HCT116 (cell line): ENCODE data around the gene SLC22A8. TPM values are rescaled to one million over a fixed set of nuclear protein-coding genes. Genes with fewer than 3 reads are reported as not detected.

Experiments used
- ATAC-seq: fragments of 200-7000 bp; cut with Tn5 transposase; 2 replicates; pipeline ENCODE4 v1.9.1; 2020; ENCODE audit warnings: mild to moderate bottlenecking, moderate library complexity
- BruUV-seq: library from RNA; stranded (reverse); fragments of 400-500 nt; replicated peaks from 2 replicates; lab custom pipeline; 2021; lab: Mats Ljungman, UMichigan
- CTCF ChIA-PET: fragments of 300-600 bp; sonication (Branson Sonifier 250); formaldehyde crosslinking; loops from one replicate; lab custom pipeline; 2021; ENCODE audit warnings: antibody characterized with exemption; lab: Charles Lee
- POLR2A ChIA-PET: fragments of 300-600, 350-600 bp; sonication (Branson Sonifier 250); formaldehyde crosslinking; loops from one replicate; lab custom pipeline; 2021; ENCODE audit warnings: antibody characterized with exemption; lab: Charles Lee
- RAD21 ChIA-PET, 2 experiments: fragments of 300-600 bp; sonication (Branson Sonifier 250); formaldehyde crosslinking; loops; one replicate each; lab custom pipeline; 2023; ENCODE audit warnings: low total read pairs in 2 of 2; ENCODE audit not compliant: uncharacterized antibody in 2 of 2, unreplicated experiment in 2 of 2, low non-redundant PET in 1 of 2; lab: Charles Lee
- DNase-seq: peaks from one replicate; pipeline ENCODE4 v3.0.0-alpha.2; 2010; ENCODE audit warnings: low read depth, low spot score
- H2AFZ ChIP-seq: fragments of 200-600 bp; shearing (Covaris generic), sonication (generic); 2 replicates; pipeline ENCODE4 v1.6.1; 2017; ENCODE audit warnings: low read depth, mixed run types, mixed read lengths, antibody characterized with exemption, low read length; ENCODE audit not compliant: poor library complexity, severe bottlenecking
- H3K27ac ChIP-seq: 2 replicates; pipeline ENCODE4 v1.5.1; 2012; ENCODE audit warnings: low read depth, low read length
- H3K27me3 ChIP-seq: fragments of 200-600 bp; sonication (generic); 2 replicates; pipeline ENCODE4 v1.6.1; 2016; ENCODE audit warnings: mixed run types, low read length, mixed read lengths; ENCODE audit not compliant: insufficient read depth
- H3K36me3 ChIP-seq, 2 experiments: fragments of 200-500 bp in 1 of 2; fragments of 200-600 bp in 1 of 2; sonication (Bioruptor generic) in 1 of 2; sonication (generic) in 1 of 2; 2 replicates each; pipeline versions ENCODE4 v1.5.1 to v1.6.1; 2014 to 2016; ENCODE audit warnings: low read length in 2 of 2, inconsistent platforms in 1 of 2, mixed read lengths in 1 of 2, mixed run types in 1 of 2; ENCODE audit not compliant: insufficient read depth in 2 of 2, control insufficient read depth in 1 of 2
- H3K4me1 ChIP-seq, 2 experiments: fragments of 200-600 bp in 1 of 2; sonication (generic) in 1 of 2; 2 replicates each; pipeline versions ENCODE4 v1.5.1 to v1.6.1; 2012 to 2017; ENCODE audit warnings: low read length in 2 of 2, inconsistent platforms in 1 of 2, mild to moderate bottlenecking in 1 of 2, mixed read lengths in 1 of 2, mixed run types in 1 of 2, moderate library complexity in 1 of 2; ENCODE audit not compliant: insufficient read depth in 2 of 2, control insufficient read depth in 1 of 2
- H3K4me2 ChIP-seq: fragments of 200-600 bp; sonication (generic); 2 replicates; pipeline ENCODE4 v1.6.1; 2017; ENCODE audit warnings: mixed run types, low read length, mixed read lengths
- H3K4me3 ChIP-seq, 2 experiments: fragments of 200-600 bp in 1 of 2; sonication (generic) in 1 of 2; replicated peaks in 1 of 2; 2 replicates each; pipeline ENCODE4 v1.5.1; 2011 to 2016; ENCODE audit warnings: low read length in 2 of 2, control low read depth in 1 of 2, low read depth in 1 of 2, mild to moderate bottlenecking in 1 of 2, mixed read lengths in 1 of 2, mixed run types in 1 of 2
- H3K79me2 ChIP-seq: fragments of 200-600 bp; sonication (generic); 2 replicates; pipeline ENCODE4 v1.6.1; 2017; ENCODE audit warnings: mild to moderate bottlenecking, mixed run types, low read length, moderate library complexity, mixed read lengths; ENCODE audit not compliant: insufficient read depth
- H3K9ac ChIP-seq: fragments of 200-600 bp; sonication (generic); 2 replicates; pipeline ENCODE4 v1.6.1; 2016; ENCODE audit warnings: low read length, mixed read lengths
- H3K9me2 ChIP-seq: fragments of 200-600 bp; sonication (generic), shearing (Covaris generic); 2 replicates; pipeline ENCODE4 v1.6.1; 2017; ENCODE audit warnings: mixed run types, mild to moderate bottlenecking, moderate library complexity; ENCODE audit not compliant: insufficient read depth
- H3K9me3 ChIP-seq, 2 experiments: fragments of 200-500 bp in 1 of 2; fragments of 200-600 bp in 1 of 2; sonication (Bioruptor generic) in 1 of 2; sonication (generic) in 1 of 2; 2 replicates each; pipeline ENCODE4 v1.6.1; 2014 to 2017; ENCODE audit warnings: low read length in 2 of 2, mixed read lengths in 2 of 2, inconsistent platforms in 1 of 2, low read depth in 1 of 2, mild to moderate bottlenecking in 1 of 2, mixed run types in 1 of 2, moderate library complexity in 1 of 2; ENCODE audit not compliant: control insufficient read depth in 1 of 2, insufficient read depth in 1 of 2
- H4K20me1 ChIP-seq: fragments of 200-600 bp; sonication (generic), shearing (Covaris generic); 2 replicates; pipeline ENCODE4 v1.6.1; 2017; ENCODE audit warnings: mixed run types, mild to moderate bottlenecking, moderate library complexity; ENCODE audit not compliant: insufficient read depth
- CBX3 ChIP-seq: IDR thresholded peaks from 2 replicates; pipeline ENCODE4 v1.6.1; 2012; ENCODE audit warnings: low read depth
- ELF1 ChIP-seq: IDR thresholded peaks from 2 replicates; pipeline ENCODE4 v1.6.1; 2012; ENCODE audit warnings: low read depth, borderline replicate concordance
- EZH2 ChIP-seq: fragments of 200-600 bp; sonication (generic); IDR thresholded peaks from 2 replicates; pipeline ENCODE4 v1.6.1; 2017; ENCODE audit warnings: antibody characterized with exemption, mixed run types
- SP1 ChIP-seq: IDR thresholded peaks from 2 replicates; pipeline ENCODE4 v1.6.1; 2012; ENCODE audit warnings: low read depth
- YY1 ChIP-seq: IDR thresholded peaks from 2 replicates; pipeline ENCODE4 v1.6.1; 2011; ENCODE audit warnings: low read length, low read depth, moderate library complexity, mild to moderate bottlenecking; ENCODE audit not compliant: insufficient replicate concordance; ENCODE audit errors: extremely low read depth
- ZBTB33 ChIP-seq: IDR thresholded peaks from 2 replicates; pipeline ENCODE4 v1.6.1; 2011; ENCODE audit warnings: mild to moderate bottlenecking, low read length, moderate library complexity; ENCODE audit not compliant: insufficient replicate concordance; ENCODE audit errors: extremely low read depth
- ZFX ChIP-seq: fragments of 450-650 bp; IDR thresholded peaks from 2 replicates; pipeline ENCODE4 v1.6.1; 2017
- intact Hi-C: fragments of 100-400 bp; cut with micrococcal nuclease; formaldehyde crosslinking; loops from 2 replicates; pipeline ENCODE4 v1.10.0; 2022
- total RNA-seq: library from RNA; stranded (reverse); gene quantifications from one replicate; pipeline ENCODE4 v1.2.1, GENCODE V29; 2021; ENCODE audit not compliant: unreplicated experiment
- TF ChIP-seq, protein P1 (sequence below), 3 experiments: fragments of 200-600 bp in 1 of 3; sonication (generic) in 1 of 3; IDR thresholded peaks in 2 of 3; conservative IDR thresholded peaks in 1 of 3; 2 replicates each; pipeline ENCODE4 v1.5.1; 2012 to 2017; ENCODE audit warnings: low read depth in 2 of 3, low read length in 2 of 3, antibody characterized with exemption in 1 of 3, borderline replicate concordance in 1 of 3, control low read depth in 1 of 3, mild to moderate bottlenecking in 1 of 3, mixed read lengths in 1 of 3, mixed run types in 1 of 3, moderate library complexity in 1 of 3; ENCODE audit not compliant: insufficient read depth in 1 of 3

Gene SLC22A8
- total RNA-seq, 1 experiment from 2014 or later, result not detected

DNA sequence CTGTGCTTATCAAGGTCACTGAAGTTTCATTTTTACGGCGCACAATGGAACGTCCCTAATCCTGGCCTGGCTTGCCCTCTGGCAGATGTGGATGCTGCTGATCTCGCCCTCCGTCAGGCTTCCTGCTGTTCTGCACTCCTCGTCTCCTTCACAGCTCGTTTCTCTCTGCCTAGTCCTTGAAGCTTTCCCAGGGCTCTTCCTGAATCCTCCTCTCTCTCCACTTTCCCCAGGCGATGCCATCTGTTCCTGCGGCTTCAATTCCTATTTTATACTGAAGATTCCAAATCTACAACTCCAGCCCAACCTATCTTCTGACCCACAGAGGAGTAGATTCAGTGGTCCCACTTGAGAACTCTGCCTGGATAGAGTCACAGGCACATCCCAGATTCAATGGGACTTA lies 14.2 kb downstream of the SLC22A8 start:
- ChIA-PET CTCF (interaction anchor here (1.5 to 2.6 kb wide), 3 partner anchors 19 to 93 kb away, joined by 3 to 11 read pairs (median 4); no protein-coding TSS in a partner anchor), POLR2A (no interaction called here), RAD21 (no interaction called here)
- Histone ChIP-seq H3K27ac (no peak overlapping the region), H3K4me2 (no peak overlapping the region), H3K79me2 (no peaks in the 10 kb centered on the region), H3K36me3 (no peaks in the 10 kb centered on the region), H3K4me1 (no peaks in the 10 kb centered on the region), H3K9ac (no peak overlapping the region), H2AFZ (no peak overlapping the region), H3K4me3 (no peak overlapping the region), H4K20me1 (no peaks in the 10 kb centered on the region), H3K9me3 (no peaks in the 10 kb centered on the region), H3K27me3 (no peaks in the 10 kb centered on the region; the same call in 1 of the 2 replicates), H3K9me2 (no peaks in the 10 kb centered on the region)
- DNase-seq (no peak), ATAC-seq (no peak)
- intact Hi-C loops, result no loop called here
- BruUV-seq, result no TSS peak
- TF ChIP-seq ZBTB33 (no peak), YY1 (no peak), EZH2 (no peak), CBX3 (no peak), ZFX (no peak), SP1 (no peak), ELF1 (no peak)
- TF ChIP-seq, protein P1, sequence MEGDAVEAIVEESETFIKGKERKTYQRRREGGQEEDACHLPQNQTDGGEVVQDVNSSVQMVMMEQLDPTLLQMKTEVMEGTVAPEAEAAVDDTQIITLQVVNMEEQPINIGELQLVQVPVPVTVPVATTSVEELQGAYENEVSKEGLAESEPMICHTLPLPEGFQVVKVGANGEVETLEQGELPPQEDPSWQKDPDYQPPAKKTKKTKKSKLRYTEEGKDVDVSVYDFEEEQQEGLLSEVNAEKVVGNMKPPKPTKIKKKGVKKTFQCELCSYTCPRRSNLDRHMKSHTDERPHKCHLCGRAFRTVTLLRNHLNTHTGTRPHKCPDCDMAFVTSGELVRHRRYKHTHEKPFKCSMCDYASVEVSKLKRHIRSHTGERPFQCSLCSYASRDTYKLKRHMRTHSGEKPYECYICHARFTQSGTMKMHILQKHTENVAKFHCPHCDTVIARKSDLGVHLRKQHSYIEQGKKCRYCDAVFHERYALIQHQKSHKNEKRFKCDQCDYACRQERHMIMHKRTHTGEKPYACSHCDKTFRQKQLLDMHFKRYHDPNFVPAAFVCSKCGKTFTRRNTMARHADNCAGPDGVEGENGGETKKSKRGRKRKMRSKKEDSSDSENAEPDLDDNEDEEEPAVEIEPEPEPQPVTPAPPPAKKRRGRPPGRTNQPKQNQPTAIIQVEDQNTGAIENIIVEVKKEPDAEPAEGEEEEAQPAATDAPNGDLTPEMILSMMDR (IDR thresholded peaks at IDR 0.05 in 2 of 3, conservative IDR thresholded peaks at IDR 0.05 in 1 of 3; ENCODE audit: borderline replicate concordance in 1 of 3, insufficient read depth in 1 of 3, low read depth in 2 of 3, low read length in 2 of 3), result no peak
